Dedifferentiated amniotic fluid mesenchymal stem cell (primary cell): ENCODE data around the gene SH3BP4.

Experiments
- DNase-seq: peaks from one replicate; pipeline ENCODE4 v3.0.0-alpha.2; 2016; ENCODE audit errors: extremely low spot score

SH3BP4 gene

GRCh38 chr2:234951664-234952269 lies at the start of gene SH3BP4:
Gene SH3BP4, plus strand, starts transcription at chr2:234952017. Its CDS starts 82,986 bp downstream, at chr2:235035003.
- peak; percentile 64 for DNase-seq

- DNase-seq: no peak
These were observed 47.0 kb upstream of the SH3BP4 start for GRCh38 chr2:234904785-234905184.

GRCh38 chr2:234905547-234906265 lies 46.1 kb upstream of the SH3BP4 start:
- no peak for DNase-seq

- no peak for DNase-seq
These were observed 41.6 kb upstream of the SH3BP4 start for GRCh38 chr2:234910186-234910679.

- peak; percentile 65 for DNase-seq
These were observed 40.5 kb upstream of the SH3BP4 start for GRCh38 chr2:234911271-234911670.

- DNase-seq: no peak
These were observed 39.4 kb upstream of the SH3BP4 start for GRCh38 chr2:234912437-234912836.

- no peak for DNase-seq
These were observed 38.6 kb upstream of the SH3BP4 start for GRCh38 chr2:234913208-234913626.

- DNase-seq: no peak
These were observed 37.3 kb upstream of the SH3BP4 start for GRCh38 chr2:234914371-234915154.

- no peak for DNase-seq
These were observed 35.1 kb upstream of the SH3BP4 start for GRCh38 chr2:234916674-234917073.

- DNase-seq: no peak
These were observed 34.4 kb upstream of the SH3BP4 start for GRCh38 chr2:234917211-234917975.

GRCh38 chr2:234919711-234920110 lies 32.1 kb upstream of the SH3BP4 start:
- DNase-seq: no peak

- no peak for DNase-seq
These were observed 31.0 kb upstream of the SH3BP4 start for GRCh38 chr2:234920836-234921235.

- no peak for DNase-seq
These were observed 22.8 kb upstream of the SH3BP4 start for GRCh38 chr2:234929002-234929401.

GRCh38 chr2:234930397-234930796 lies 21.4 kb upstream of the SH3BP4 start:
- DNase-seq: no peak

GRCh38 chr2:234931371-234931770 lies 20.4 kb upstream of the SH3BP4 start:
- no peak for DNase-seq

- DNase-seq: no peak
These were observed 19.1 kb upstream of the SH3BP4 start for GRCh38 chr2:234932591-234933168.

- DNase-seq: no peak
These were observed 16.5 kb upstream of the SH3BP4 start for GRCh38 chr2:234935311-234935710.

GRCh38 chr2:234939576-234939975 lies 12.2 kb upstream of the SH3BP4 start:
- no peak for DNase-seq

GRCh38 chr2:234939996-234940395 lies 11.8 kb upstream of the SH3BP4 start:
- DNase-seq: no peak

- DNase-seq: no peak
These were observed 11.3 kb upstream of the SH3BP4 start for GRCh38 chr2:234940527-234940926.

GRCh38 chr2:234945339-234945873 lies 6.4 kb upstream of the SH3BP4 start:
- DNase-seq: no peak
